OCI-LY1 (cell line): Measurements from ENCODE around the gene PMAIP1.

ENCODE experiments used
- EZH2 ChIP-seq: fragments of 200-600 bp; sonication (generic), shearing (Covaris generic); IDR thresholded peaks from 2 replicates; pipeline ENCODE4 v1.8.0; 2017; ENCODE audit warnings: borderline replicate concordance, mixed run types, mild to moderate bottlenecking, antibody characterized with exemption, low read length, moderate library complexity, mixed read lengths
- TF ChIP-seq, protein P1 (sequence below): fragments of 200-600 bp; sonication (generic), shearing (Covaris generic); IDR thresholded peaks from 2 replicates; pipeline ENCODE4 v1.5.1; 2017; ENCODE audit warnings: mild to moderate bottlenecking, antibody characterized with exemption, low read length, moderate library complexity, mixed read lengths

DNA sequence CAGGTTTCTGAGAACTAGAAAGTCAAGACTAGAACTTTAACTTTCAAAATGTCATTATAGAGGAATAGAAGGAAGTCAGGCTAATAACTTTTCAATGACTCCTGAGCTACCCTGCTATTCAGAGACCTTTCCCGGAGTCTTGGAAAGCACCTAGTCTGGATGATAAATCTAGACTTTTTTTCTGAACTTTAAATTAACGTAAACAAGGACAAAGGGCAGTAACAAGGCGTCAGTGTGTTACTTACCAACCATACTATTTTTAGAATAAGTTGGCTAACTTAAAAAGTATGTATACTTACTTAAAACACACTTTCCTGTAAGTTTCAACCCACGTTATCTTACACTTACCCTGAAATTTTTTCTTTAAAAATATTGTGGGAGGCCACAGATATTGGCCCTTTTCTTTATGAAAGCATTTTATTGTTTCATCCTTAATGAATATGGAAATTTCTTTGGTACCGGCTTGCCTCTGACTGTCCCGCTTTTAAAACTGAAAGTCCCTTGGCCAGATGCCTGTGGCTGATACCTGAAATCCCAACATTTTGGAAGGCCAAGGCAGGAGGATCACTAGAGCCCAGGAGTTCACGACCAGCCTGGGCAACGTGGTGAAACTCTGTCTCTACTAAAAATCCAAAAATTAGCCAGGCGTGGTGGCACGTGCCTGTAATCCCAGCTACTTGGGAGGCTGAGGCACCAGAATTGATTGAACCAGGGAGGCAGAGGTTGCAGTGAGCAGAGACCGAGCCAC, 9.7 kb downstream of the PMAIP1 start:
- TF ChIP-seq, protein P1, sequence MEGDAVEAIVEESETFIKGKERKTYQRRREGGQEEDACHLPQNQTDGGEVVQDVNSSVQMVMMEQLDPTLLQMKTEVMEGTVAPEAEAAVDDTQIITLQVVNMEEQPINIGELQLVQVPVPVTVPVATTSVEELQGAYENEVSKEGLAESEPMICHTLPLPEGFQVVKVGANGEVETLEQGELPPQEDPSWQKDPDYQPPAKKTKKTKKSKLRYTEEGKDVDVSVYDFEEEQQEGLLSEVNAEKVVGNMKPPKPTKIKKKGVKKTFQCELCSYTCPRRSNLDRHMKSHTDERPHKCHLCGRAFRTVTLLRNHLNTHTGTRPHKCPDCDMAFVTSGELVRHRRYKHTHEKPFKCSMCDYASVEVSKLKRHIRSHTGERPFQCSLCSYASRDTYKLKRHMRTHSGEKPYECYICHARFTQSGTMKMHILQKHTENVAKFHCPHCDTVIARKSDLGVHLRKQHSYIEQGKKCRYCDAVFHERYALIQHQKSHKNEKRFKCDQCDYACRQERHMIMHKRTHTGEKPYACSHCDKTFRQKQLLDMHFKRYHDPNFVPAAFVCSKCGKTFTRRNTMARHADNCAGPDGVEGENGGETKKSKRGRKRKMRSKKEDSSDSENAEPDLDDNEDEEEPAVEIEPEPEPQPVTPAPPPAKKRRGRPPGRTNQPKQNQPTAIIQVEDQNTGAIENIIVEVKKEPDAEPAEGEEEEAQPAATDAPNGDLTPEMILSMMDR: no peak
- TF ChIP-seq EZH2: no peak
